ENCODE measurements around the gene YWHAH.

Gene YWHAH

GRCh38 chr22:31943978-31944699 is at the start of gene YWHAH:
Gene YWHAH, plus strand, starts transcription at chr22:31944535. Its CDS starts 199 bp downstream, at chr22:31944734.
- DNase-seq (ENCODE audit: low spot score), result peak; percentile 94

DNA sequence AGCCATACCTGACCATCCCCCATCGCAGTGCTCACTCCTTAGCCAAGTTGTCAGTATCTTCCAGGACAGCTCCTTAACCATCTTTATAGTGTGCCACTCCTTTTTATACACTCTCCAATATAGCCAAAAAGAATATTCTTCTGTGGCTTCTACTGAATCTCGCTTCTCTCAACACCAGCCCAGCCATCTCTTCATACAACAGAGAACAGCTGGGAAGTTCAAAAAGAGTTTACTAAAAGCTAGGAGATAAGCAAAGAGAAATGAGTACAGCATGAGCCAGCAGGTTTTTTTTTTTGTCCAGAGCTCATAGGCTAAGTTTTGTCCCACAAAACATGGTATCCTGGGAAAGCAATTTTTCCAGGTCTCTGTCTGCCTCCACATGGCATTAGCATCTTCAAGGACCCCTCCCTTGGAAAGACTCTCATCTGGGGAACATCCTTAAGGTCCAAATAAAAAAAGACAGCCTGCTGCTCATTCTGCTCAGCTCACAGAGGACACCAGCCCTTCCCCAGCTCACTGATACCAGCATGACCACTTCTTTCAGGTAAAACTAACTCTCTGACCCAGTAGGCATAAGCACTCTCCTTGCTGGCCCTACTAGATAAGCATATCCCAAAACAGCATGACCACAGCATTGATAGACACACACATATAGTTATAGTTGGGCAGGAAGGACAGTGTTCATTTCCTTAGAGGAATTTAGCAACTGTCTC is 48.8 kb upstream of the YWHAH start:
- no peak for DNase-seq (ENCODE audit: low spot score)

DNA sequence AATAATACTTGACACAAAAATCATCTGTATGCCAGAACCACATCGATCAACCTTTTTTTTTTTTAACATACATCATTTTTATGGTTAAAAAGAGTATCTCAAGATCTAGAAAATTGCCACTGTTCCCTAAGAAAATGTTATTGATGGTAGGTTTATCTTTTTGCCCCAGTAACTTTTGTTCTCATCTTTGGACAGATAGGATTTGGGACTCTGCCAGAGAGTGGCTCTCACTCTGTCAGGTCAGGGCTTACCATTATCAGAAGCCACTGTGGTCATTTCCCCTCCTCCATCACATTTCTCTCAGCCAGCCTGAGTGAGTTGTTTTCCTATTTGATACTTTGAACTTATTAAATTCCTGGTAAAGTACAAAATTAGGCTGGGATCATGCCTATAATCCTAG is 47.9 kb upstream of the YWHAH start:
- no peak for DNase-seq (ENCODE audit: low spot score)

DNA sequence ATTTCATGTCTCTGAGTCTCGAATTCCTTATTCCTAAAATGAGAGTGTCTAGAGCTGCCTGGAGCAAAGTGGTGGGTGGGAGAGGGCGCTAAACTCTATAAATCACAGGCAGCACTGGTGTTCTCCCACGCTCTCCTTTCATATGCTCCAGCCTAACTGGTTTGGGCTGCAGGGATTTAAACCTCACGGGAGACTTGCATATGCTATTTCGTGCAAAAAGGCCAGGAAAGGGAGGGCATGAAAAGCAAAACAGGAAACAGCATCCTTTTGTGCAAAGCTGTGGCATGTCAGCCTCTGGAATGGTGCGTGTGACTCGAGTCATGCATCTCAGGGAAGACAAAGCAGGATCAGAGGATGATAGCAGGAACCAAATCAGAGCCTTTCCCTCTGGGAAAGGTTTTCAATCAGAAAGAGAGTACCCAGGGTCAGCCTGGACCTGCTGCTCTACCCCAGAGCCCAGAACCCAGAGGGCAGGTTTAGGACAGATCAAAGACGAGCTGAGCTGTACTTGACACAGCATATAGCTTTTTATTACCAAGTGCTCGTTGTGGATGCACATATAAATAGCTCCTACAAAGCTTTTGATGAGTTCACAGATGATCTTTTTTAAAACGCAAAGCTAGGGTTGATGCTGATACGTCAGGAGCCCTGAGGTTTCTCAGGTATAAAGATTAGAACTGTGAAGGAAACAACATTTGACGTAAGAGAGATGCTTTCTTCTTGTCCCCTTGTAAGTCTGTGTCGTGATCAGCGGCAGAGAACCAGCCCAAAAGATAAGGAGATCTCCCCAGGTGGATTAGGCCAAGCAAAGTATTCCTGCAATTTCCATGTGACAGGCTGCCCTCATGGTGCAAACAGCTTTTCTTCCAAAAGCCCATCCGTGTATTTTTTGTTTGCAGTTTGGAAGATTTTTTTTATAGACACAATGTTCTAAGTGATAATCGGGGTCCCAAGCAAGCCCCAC is 46.2 kb upstream of the YWHAH start:
- no peak for DNase-seq (ENCODE audit: low spot score)

DNA sequence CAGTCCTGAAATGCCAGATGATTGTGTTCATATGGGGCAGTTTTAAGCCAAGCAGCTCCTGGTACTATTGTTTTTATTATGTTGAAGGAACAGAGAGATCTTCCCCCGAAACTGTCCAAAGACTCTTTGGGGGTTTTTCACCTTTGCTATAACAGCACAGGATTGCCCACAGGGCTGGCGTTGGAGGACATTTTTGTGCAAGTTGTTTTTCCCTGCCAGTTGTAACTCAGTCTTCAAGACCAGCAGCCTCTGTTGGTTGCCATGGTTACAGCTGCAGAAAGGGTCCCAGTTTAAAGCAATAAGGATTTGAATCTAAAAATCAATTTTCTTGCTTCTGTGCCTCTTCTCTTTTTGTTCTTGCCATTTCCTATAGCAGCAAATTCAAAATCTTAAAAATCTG is 45.4 kb upstream of the YWHAH start:
- DNase-seq (ENCODE audit: low spot score), result no peak

GRCh38 chr22:31899669-31900068 is 44.7 kb upstream of the YWHAH start:
- no peak for DNase-seq (ENCODE audit: low spot score)

DNA sequence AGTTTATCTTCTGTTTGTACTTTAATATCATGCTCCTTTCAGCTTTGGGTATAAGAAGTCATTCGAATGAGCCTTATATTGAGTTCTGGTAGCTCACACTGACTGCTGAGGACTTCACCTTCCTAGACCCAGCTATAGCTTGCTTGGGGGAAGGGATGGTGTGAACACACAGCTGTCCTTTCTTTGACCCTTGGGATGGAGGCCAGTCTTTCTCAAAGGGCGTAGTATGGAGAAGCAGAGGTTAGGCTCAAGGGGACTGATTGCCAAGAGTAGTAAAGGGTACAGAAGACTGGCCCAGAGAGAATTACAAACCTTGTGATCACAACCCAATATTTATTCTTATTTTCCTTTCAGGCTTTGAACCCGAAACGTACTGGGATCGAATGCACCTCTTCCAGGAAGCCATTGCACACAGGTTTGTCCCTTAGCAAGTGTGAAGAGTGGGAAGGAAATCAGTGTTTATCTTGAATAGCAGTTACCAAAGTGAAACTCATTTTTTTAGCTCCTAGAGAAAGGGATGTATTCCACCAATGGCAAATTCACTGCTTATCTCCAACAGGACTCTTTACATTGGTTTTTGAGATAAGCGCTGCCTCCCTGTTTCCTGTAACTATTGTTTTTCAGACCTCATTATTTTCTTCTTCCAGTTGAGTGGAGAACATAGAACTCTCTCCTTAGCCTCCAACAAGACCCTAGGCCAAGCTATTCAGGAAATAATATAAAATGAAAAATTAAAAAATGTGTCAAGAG is 42.8 kb upstream of the YWHAH start:
- no peak for DNase-seq (ENCODE audit: low spot score)

DNA sequence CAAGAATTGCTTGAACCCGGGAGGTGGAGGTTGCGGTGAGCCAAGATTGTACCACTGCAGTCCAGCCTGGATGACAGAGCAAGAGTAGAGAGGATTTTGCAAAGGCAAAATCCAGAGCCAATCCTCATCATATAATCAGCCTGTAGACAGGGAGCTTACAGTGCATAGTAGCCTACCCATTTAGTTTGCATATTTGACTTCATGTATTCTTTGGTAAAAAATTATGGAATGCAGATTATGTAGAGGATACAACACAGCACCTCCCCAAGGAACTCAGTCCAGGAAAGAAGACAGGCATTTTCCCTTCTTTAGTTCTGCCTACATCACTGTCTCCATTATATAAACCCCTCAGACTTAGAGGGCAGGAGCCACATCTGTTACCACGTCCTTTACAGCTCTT is 39.7 kb upstream of the YWHAH start:
- no peak for DNase-seq (ENCODE audit: low spot score)

- DNase-seq (ENCODE audit: low spot score), result no peak
These were observed 39.0 kb upstream of the YWHAH start for GRCh38 chr22:31905356-31905755.

DNA sequence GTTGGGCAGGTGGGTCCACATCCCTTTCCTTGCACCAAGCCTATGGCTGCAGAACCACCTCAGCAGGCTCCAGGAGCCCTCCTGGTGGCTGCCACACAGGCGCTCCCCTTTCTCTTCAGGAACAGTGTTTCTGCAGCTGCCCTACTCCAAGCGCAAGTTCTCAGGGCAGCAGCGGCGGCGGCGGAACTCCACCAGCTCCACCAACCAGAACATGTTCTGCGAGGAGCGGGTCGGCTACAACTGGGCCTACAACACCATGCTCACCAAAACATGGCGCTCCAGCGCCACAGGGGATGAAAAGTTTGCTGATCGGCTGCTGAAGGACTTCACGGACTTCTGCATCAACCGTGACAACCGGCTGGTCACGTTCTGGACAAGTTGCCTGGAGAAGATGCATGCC is 38.2 kb upstream of the YWHAH start:
- DNase-seq (ENCODE audit: low spot score), result no peak

- DNase-seq (ENCODE audit: low spot score), result no peak
These were observed 37.8 kb upstream of the YWHAH start for GRCh38 chr22:31906569-31906968.

GRCh38 chr22:31909977-31910376 is 34.4 kb upstream of the YWHAH start:
- DNase-seq (ENCODE audit: low spot score), result no peak

DNA sequence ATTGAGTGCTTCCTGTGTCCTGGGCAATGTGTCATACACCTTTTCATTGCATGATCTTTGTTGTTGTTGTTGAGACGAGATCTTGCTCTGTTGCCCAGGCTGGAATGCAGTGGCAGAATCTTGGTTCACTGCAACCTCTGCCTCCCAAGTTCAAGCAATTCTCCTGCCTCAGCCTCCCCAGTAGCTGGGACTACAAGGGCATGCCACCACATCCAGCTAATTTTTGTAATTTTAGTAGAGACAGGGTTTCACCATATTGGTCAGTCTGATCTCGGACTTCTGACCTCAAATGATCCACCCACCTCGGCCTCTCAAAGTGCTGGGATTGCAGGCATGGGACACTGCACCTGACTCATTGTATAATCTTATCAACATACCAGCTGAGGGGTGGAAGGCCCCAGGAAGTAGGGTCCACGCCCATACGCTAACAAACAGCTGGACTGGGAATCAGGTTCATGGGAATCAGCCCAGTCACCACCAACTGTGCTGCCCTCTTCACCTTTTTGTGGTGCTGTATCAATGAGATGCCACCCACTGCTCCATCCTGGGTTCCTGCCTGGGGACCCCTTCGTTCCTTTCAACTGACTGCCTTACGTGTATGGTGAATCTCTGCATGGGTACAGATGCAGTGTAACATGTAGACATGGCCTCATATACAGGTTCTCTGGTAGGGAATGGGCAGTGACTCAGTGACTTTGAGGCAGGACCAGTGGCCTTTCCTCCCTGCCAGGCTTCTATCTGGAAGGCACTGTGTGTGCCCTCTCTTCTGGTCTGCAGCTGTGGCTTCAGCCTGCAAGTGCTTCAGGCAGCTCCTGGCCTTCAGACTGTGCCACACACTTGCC is 32.5 kb upstream of the YWHAH start:
- no peak for DNase-seq (ENCODE audit: low spot score)

- DNase-seq (ENCODE audit: low spot score), result no peak
These were observed 32.0 kb upstream of the YWHAH start for GRCh38 chr22:31912407-31912743.

GRCh38 chr22:31915586-31915985 is 28.7 kb upstream of the YWHAH start:
- DNase-seq (ENCODE audit: low spot score), result no peak

DNA sequence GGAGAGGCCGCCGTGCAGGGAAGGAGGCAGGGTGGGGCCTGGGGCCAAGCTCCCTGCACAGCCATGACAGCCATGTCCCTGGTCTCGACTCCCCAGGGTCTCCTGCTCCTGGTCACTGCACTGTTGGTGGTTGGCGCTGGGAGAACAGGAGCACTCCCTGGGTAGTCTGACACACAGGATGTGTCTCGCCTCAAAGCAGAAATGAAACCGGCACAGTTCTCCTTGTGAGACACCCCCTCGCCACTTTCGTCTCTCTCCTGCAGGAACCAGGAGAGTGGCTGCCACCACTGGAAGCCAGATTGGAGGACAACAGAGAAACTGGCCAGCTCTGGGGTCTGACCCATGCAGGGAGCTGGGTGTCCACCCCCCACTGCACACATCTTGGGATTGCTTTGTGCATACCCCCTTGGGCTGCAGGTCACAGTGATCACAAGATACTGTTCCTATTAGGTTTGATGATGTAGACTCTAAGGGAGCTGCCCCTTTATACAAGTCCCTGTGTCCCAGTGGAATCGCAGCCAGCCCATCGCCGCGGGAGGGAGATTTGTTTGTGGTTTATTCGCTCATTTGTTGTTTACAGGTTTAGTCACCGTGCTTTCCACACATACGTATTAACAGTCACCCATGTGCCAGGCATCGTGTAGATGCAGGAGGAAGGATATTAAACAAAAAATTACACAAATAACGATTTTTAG is 27.0 kb upstream of the YWHAH start:
- DNase-seq (ENCODE audit: low spot score), result no peak

GRCh38 chr22:31919730-31920129 is 24.6 kb upstream of the YWHAH start:
- no peak for DNase-seq (ENCODE audit: low spot score)

DNA sequence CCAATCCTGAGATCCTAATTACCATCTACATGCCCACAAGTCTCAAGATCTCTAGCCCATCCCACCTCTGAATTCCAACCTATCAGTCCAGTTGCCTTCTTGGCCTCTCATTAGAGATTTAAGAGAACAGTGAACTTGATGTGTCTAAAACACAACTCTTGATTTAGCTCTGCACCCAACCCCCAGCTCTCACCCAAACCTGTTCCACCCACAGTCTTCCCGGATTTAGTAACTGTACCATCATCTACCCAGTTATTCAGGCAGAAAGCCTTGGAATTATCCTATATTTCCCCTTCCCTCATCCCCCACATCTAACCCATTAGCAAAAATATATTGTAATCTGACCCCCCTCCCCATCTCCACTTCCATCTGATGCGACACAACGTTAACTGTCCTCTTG is 24.0 kb upstream of the YWHAH start:
- no peak for DNase-seq (ENCODE audit: low spot score)

- DNase-seq (ENCODE audit: low spot score), result no peak
These were observed 23.2 kb upstream of the YWHAH start for GRCh38 chr22:31921106-31921505.

DNA sequence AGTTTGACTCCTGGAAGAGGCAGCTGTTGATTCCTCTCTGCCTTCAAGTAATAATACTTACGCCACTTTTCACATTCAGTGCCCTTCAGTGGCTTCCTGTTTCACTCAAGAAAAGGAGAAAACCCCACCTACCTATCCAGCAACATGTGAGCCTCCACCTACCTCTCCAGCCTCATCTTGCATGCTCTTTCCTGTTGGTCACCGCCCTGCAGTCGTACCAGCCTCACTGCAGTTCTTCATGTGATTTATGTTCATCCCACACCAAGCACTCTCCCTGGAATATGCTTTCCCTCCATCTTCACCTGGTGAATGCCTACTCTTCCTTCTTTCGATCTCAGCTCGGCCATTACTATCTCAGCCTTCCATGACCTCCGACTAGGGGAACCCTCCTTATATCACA is 21.8 kb upstream of the YWHAH start:
- no peak for DNase-seq (ENCODE audit: low spot score)

All from cerebellar cortex (tissue), 1 donor.